DOHH2 (cell line): ENCODE measurements around the gene MAP3K20.

Experiments
- H3F3A ChIP-seq: fragments of 200-600 bp; sonication (generic), shearing (Covaris generic); 2 replicates; pipeline ENCODE4 v1.6.0; 2016; ENCODE audit warnings: antibody characterized with exemption, mild to moderate bottlenecking; ENCODE audit not compliant: control insufficient read depth, insufficient read depth
- H3K27ac ChIP-seq: fragments of 200-600 bp; sonication (generic); 2 replicates; pipeline ENCODE4 v1.5.1; 2014; ENCODE audit warnings: low read depth, mild to moderate bottlenecking, low read length, moderate library complexity
- H3K27me3 ChIP-seq: fragments of 200-600 bp; sonication (generic); 2 replicates; pipeline ENCODE4 v1.6.1; 2014; ENCODE audit warnings: mild to moderate bottlenecking, low read length, mixed read lengths; ENCODE audit not compliant: control insufficient read depth
- H3K36me3 ChIP-seq: fragments of 200-600 bp; sonication (generic); 2 replicates; pipeline ENCODE4 v1.6.1; 2014; ENCODE audit warnings: mild to moderate bottlenecking, low read length, moderate library complexity, mixed read lengths; ENCODE audit not compliant: control insufficient read depth
- H3K4me1 ChIP-seq: fragments of 200-600 bp; sonication (generic); 2 replicates; pipeline ENCODE4 v1.6.1; 2014; ENCODE audit warnings: mild to moderate bottlenecking, low read length, mixed read lengths; ENCODE audit not compliant: control insufficient read depth
- H3K4me2 ChIP-seq: fragments of 200-600 bp; sonication (generic); 2 replicates; pipeline ENCODE4 v1.6.0; 2014; ENCODE audit warnings: mild to moderate bottlenecking, low read length, moderate library complexity
- H3K4me3 ChIP-seq: fragments of 200-600 bp; sonication (generic); 2 replicates; pipeline ENCODE4 v1.5.1; 2014; ENCODE audit warnings: mild to moderate bottlenecking, low read length, mixed read lengths
- H3K79me2 ChIP-seq: fragments of 200-600 bp; sonication (generic); 2 replicates; pipeline ENCODE4 v1.6.1; 2014; ENCODE audit warnings: mild to moderate bottlenecking, low read length, mixed read lengths; ENCODE audit not compliant: control insufficient read depth
- H3K9me2 ChIP-seq: fragments of 200-600 bp; sonication (generic); replicated peaks from 2 replicates; pipeline ENCODE4 v1.6.1; 2014; ENCODE audit warnings: mild to moderate bottlenecking, low read length, mixed read lengths; ENCODE audit not compliant: control insufficient read depth
- H3K9me3 ChIP-seq: fragments of 200-600 bp; sonication (generic); 2 replicates; pipeline ENCODE4 v1.6.1; 2014; ENCODE audit warnings: antibody characterized with exemption, low read length, mixed read lengths; ENCODE audit not compliant: control insufficient read depth, insufficient read depth
- H4K20me1 ChIP-seq: fragments of 200-600 bp; sonication (generic); 2 replicates; pipeline ENCODE4 v1.6.0; 2014; ENCODE audit warnings: low read depth, mild to moderate bottlenecking, antibody characterized with exemption, low read length, moderate library complexity; ENCODE audit not compliant: control insufficient read depth, insufficient read depth
- CTCF ChIP-seq: fragments of 200-600 bp; sonication (generic); IDR thresholded peaks from one replicate; pipeline ENCODE4 v1.5.1; 2014; ENCODE audit warnings: antibody characterized with exemption, mild to moderate bottlenecking, low read depth, low read length; ENCODE audit not compliant: poor library complexity, severe bottlenecking
- EZH2phosphoT487 ChIP-seq: fragments of 200-600 bp; sonication (generic); IDR thresholded peaks from 2 replicates; pipeline ENCODE4 v1.6.1; 2017; ENCODE audit warnings: borderline replicate concordance, mild to moderate bottlenecking, antibody characterized with exemption, low read length, moderate library complexity, mixed read lengths

Gene MAP3K20

GRCh38 chr2:173157676-173158293 lies 82.1 kb downstream of the MAP3K20 start:
- H3K4me3 ChIP-seq: no peak overlapping the region
- H3F3A ChIP-seq: no peaks in the 10 kb centered on the region
- no peak overlapping the region for H3K27ac ChIP-seq
- H3K36me3 ChIP-seq: no peaks in the 10 kb centered on the region; the same call in 1 of the 2 replicates
- TF ChIP-seq EZH2phosphoT487 (no peak), CTCF (no peak)
- H4K20me1 ChIP-seq: no peaks in the 10 kb centered on the region; the same call in 1 of the 2 replicates
- H3K9me2 ChIP-seq: no peaks in the 10 kb centered on the region
- no peaks in the 10 kb centered on the region for H3K27me3 ChIP-seq
- no peaks in the 10 kb centered on the region for H3K4me1 ChIP-seq
- H3K79me2 ChIP-seq: peaks cover 11% of the 10 kb centered on the region
- H3K4me2 ChIP-seq: no peak overlapping the region
- H3K9me3 ChIP-seq: 0 out of 2 replicates have a peak, but pooled peaks cover 3% of the 10 kb centered on the region

- no peak overlapping the region for H3K4me2 ChIP-seq
Measured at GRCh38 chr2:173159791-173160463, 84.3 kb downstream of the MAP3K20 start.

GRCh38 chr2:173160618-173161017 lies 85.0 kb downstream of the MAP3K20 start:
- Histone ChIP-seq H3K27ac (no peak overlapping the region), H4K20me1 (no peaks in the 10 kb centered on the region; the same call in 1 of the 2 replicates), H3K36me3 (peaks cover 2% of the 10 kb centered on the region), H3K4me3 (no peak overlapping the region), H3K79me2 (peaks cover 17% of the 10 kb centered on the region), H3K4me2 (no peak overlapping the region), H3K9me2 (no peaks in the 10 kb centered on the region), H3K27me3 (no peaks in the 10 kb centered on the region), H3F3A (no peaks in the 10 kb centered on the region), H3K9me3 (no peaks in the 10 kb centered on the region; the same call in 1 of the 2 replicates), H3K4me1 (no peaks in the 10 kb centered on the region)
- TF ChIP-seq CTCF (no peak), EZH2phosphoT487 (no peak)

More at GRCh38 chr2:173159791-173160463, 84.3 kb downstream of the MAP3K20 start:
- Histone ChIP-seq H3K36me3 (peaks cover 2% of the 10 kb centered on the region), H3K4me3 (no peak overlapping the region), H3K9me2 (no peaks in the 10 kb centered on the region), H3K4me1 (no peaks in the 10 kb centered on the region), H3K27ac (no peak overlapping the region), H3K27me3 (no peaks in the 10 kb centered on the region), H3K9me3 (peaks cover 3% of the 10 kb centered on the region; the same call in 1 of the 2 replicates), H3F3A (no peaks in the 10 kb centered on the region), H4K20me1 (no peaks in the 10 kb centered on the region; the same call in 1 of the 2 replicates), H3K79me2 (peaks cover 17% of the 10 kb centered on the region)
- TF ChIP-seq CTCF: no peak
- TF ChIP-seq EZH2phosphoT487: no peak
